Common myeloid progenitor, CD34-positive (primary cell): Measurements from ENCODE around the gene SPATA21.
A peak's percentile ranks its signal among the peaks of the same experiment; 100 is the strongest.
"Not testable (repeated sequence)": the region's sequence is repeated elsewhere in the genome, so short reads cannot be mapped to it uniquely, and the experiment has no call there.

Experiments used
- CTCF ChIA-PET: fragments of 350-600 bp; sonication (Branson Sonifier 250); formaldehyde crosslinking; loops from one replicate; lab custom pipeline; 2021; ENCODE audit warnings: antibody characterized with exemption; lab: Charles Lee
- POLR2A ChIA-PET: fragments of 350-600 bp; sonication (Branson Sonifier 250); formaldehyde crosslinking; loops from one replicate; lab custom pipeline; 2021; ENCODE audit warnings: antibody characterized with exemption; lab: Charles Lee
- DNase-seq, 3 donors: peaks; one replicate each; pipeline versions ENCODE4 v3.0.0 to v3.0.0-alpha.2; 2013
- H3K27ac ChIP-seq, 2 experiments: 1 replicate in 1 of 2; 2 replicates in 1 of 2; pipeline ENCODE4 v1.7.0; 2013; ENCODE audit warnings: inconsistent platforms in 2 of 2, low read length in 2 of 2, mild to moderate bottlenecking in 2 of 2, low read depth in 1 of 2, moderate library complexity in 1 of 2; ENCODE audit not compliant: severe bottlenecking in 2 of 2, insufficient read depth in 1 of 2, poor library complexity in 1 of 2
- H3K27me3 ChIP-seq, 5 experiments: replicated peaks in 2 of 5; 1 replicate in 3 of 5; 2 replicates in 2 of 5; pipeline versions ENCODE4 v1.6.1 to v1.7.0; 2013; ENCODE audit warnings: low read length in 4 of 5, mild to moderate bottlenecking in 2 of 5, moderate library complexity in 2 of 5, inconsistent platforms in 1 of 5; ENCODE audit not compliant: insufficient read depth in 5 of 5, control insufficient read depth in 4 of 5
- H3K36me3 ChIP-seq, 4 experiments: 1 replicate in 2 of 4; 2 replicates in 2 of 4; pipeline versions ENCODE4 v1.6.1 to v1.7.0; 2013; ENCODE audit warnings: low read length in 3 of 4, control low read depth in 1 of 4, mild to moderate bottlenecking in 1 of 4; ENCODE audit not compliant: control insufficient read depth in 4 of 4, insufficient read depth in 4 of 4
- H3K4me1 ChIP-seq, 4 experiments: 1 replicate in 3 of 4; 2 replicates in 1 of 4; pipeline versions ENCODE4 v1.6.1 to v1.7.1; 2013; ENCODE audit warnings: low read length in 3 of 4, mild to moderate bottlenecking in 3 of 4, control low read depth in 1 of 4, inconsistent platforms in 1 of 4, moderate library complexity in 1 of 4; ENCODE audit not compliant: control insufficient read depth in 4 of 4, insufficient read depth in 4 of 4; ENCODE audit errors: control extremely low read depth in 1 of 4
- H3K4me3 ChIP-seq, 7 experiments: 1 replicate in 4 of 7; 2 replicates in 3 of 7; pipeline versions ENCODE4 v1.5.1 to v1.7.0; 2013; ENCODE audit warnings: mild to moderate bottlenecking in 7 of 7, low read length in 6 of 7, moderate library complexity in 6 of 7, inconsistent platforms in 2 of 7, low read depth in 2 of 7, control low read depth in 1 of 7; ENCODE audit not compliant: insufficient read depth in 4 of 7, control insufficient read depth in 1 of 7; ENCODE audit errors: extremely low read depth in 1 of 7
- H3K9me3 ChIP-seq, 5 experiments: 1 replicate in 4 of 5; 2 replicates in 1 of 5; pipeline versions ENCODE4 v1.6.1 to v1.7.1; 2013; ENCODE audit warnings: low read length in 4 of 5, mild to moderate bottlenecking in 2 of 5, inconsistent platforms in 1 of 5, low read depth in 1 of 5, moderate library complexity in 1 of 5; ENCODE audit not compliant: control insufficient read depth in 4 of 5, insufficient read depth in 2 of 5; ENCODE audit errors: control extremely low read depth in 1 of 5
- WGBS: methylation state at CpG from one replicate; pipeline ENCODE4 v1.1.5; 2013; ENCODE audit not compliant: insufficient coverage; 5-methylcytosine and 5-hydroxymethylcytosine counted together

SPATA21 gene

DNA sequence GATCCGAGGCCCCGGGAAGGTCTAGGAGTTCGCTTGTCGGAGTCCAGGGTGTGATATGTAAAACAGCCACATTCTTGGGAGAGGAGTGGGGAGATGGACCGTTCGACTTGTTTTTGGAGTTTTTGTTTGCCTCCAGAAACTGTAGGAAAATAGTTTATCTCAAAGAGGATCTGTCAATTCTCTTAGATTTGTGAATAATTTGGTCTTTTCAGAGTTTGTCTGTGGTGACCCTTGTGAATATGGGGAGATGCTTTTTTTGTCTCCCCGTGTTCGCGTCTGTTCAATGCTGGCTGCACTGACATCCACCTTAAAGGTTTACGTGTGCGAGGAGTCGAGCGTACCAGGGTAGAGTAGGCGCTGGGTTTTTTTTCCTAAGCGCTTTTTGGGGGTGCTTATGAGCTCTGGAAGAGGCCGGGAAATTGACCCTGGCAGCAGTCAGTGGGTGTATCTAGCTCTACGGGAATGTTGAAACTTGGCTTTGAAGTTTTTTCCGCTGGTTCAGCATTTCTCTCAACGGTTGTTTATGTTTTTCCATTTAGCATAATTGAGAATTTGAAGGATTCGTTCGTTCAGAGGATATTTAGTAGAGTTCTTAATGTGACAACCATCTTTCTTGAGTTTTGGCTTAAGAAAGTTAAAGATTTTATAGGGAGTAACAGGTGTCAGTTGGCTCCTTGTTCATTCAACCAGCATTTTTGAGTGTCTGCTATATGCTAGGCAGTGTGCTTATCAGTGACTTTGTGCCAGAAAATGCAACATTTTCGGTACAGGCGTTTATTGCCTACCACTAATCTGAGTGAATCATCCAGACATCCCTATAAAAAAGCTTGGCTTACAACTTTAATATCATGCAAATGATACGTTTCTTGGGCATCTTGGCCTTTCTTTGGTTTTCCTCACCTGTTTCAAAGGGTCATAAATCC, 69.0 kb downstream of the SPATA21 start:
- 3% methylated on average over 19 of the region's 24 CpGs for WGBS
- Histone ChIP-seq H3K27ac (peak overlapping the region; percentile 94 to 98), H3K27me3 (no peaks in the 10 kb centered on the region), H3K4me1 (peaks cover 19 to 52% (median 41%) of the 10 kb centered on the region in 4 experiments), H3K36me3 (peaks cover 0 to 4% (median under 1%) of the 10 kb centered on the region in 4 experiments), H3K4me3 (peak overlapping the region; percentile 75 to 98 (median 90)), H3K9me3 (no peaks in the 10 kb centered on the region)
- POLR2A ChIA-PET: interaction anchor here (0.7 to 1.0 kb wide), 2 partner anchors 16 to 72 kb away, joined by 3 to 5 read pairs; partner anchors contain the start of genes FBXO42 and NECAP2
- CTCF ChIA-PET: interaction anchor here (0.8 to 1.1 kb wide), 2 partner anchors 16 to 18 kb away, joined by 3 to 5 read pairs; no protein-coding TSS in a partner anchor
- DNase-seq: peak in 1 of 3 donors; percentile 8

DNA sequence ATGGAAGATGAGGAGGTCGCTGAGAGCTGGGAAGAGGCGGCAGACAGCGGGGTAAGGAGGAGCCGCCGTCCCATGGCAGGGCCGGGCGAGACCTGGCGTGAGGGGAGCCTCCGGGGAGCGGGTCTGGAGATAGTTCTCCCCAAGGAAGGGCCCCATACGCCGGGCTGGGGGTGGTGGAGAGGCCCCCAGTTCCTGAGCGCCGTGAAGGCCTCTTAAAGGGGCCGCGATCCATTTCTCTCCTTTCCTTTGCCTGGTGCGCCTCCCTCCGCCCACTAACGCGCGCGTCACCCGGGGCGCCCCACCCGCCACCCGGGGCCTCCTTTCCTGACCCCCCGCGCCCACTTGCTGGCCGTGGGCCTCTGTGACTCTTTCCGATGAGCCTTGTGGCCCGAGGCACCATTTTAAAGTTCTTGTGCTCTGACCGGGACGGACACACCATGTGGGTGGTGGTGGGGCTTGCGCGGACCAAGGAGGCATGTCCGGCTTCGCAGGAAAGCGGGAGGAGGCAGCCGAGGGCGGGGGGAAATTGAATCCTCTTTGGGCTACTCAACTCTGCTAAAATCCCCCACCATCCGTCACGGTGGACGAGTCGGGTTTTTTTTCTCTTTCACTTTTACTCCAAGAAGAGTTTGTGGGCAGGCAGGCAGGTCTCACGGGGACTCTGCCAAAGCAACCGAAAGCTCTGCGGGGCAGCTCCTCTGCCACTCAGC, 69.8 kb downstream of the SPATA21 start:
- H3K4me1 ChIP-seq: peaks cover 19 to 52% (median 41%) of the 10 kb centered on the region in 4 experiments
- WGBS: 0% methylated on average over 31 of the region's 47 CpGs
- CTCF ChIA-PET: no interaction called here

DNA sequence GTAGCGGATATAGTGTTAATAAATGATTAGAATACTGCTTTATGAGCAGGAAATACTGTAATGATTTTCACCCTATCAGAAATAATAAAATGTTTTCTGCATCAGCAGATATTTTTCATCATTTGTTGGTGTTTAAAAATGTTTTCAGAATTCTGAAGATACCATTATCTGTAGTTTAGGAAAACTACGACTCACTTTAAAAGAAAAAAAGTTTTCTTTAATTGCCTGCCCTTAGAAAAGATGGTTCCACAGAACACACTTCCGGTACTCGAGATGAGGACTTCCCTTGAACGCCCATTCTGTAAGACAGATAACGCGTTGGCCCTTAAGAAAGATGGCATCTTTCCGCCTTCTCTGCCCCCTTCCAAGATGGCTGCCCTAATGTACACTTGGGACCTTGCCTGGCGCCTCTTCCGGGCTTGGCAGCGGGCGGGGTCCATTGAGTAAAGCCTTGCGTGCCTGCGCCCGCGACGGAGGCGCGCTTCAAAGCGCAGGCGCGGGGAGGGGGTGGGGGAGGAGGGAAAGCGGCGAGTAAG, 70.4 kb downstream of the SPATA21 start, which contains the start of gene SZRD1:
Gene SZRD1 (plus strand): TSS at position 521 of the 536 bp plus-strand sequence. CDS start 16 bp downstream, outside the sequence.
- DNase-seq: peak; percentile 99 to 100 (median 100)
- H3K4me1 ChIP-seq: peaks cover 19 to 49% (median 37%) of the 10 kb centered on the region in 4 experiments
- no peaks in the 10 kb centered on the region for H3K36me3 ChIP-seq
- H3K9me3 ChIP-seq: no peaks in the 10 kb centered on the region
- ChIA-PET CTCF (interaction anchor here (0.6 kb wide), 1 partner anchor 23 kb away, joined by 3 read pairs; no protein-coding TSS in a partner anchor), POLR2A (no interaction called here)
- peak within 1 kb of the TSS; percentile 75 to 98 (median 90) for H3K4me3 ChIP-seq
- WGBS: under 1% methylated on average over 20 of the region's 24 CpGs
- no peaks in the 10 kb centered on the region for H3K27me3 ChIP-seq
- H3K27ac ChIP-seq: peak within 1 kb of the TSS; percentile 94 to 98

More for the DNA sequence above, 69.8 kb downstream of the SPATA21 start:
- Histone ChIP-seq H3K36me3 (no peaks in the 10 kb centered on the region), H3K9me3 (no peaks in the 10 kb centered on the region), H3K27me3 (no peaks in the 10 kb centered on the region), H3K4me3 (peak overlapping the region; percentile 75 to 98 (median 90)), H3K27ac (peak overlapping the region; percentile 94 to 98)
- peak; percentile 87 to 96 (median 94) for DNase-seq
- POLR2A ChIA-PET: interaction anchor here (0.7 to 1.0 kb wide), 2 partner anchors 15 to 73 kb away, joined by 3 to 5 read pairs; partner anchors contain the start of genes FBXO42 and NECAP2

DNA sequence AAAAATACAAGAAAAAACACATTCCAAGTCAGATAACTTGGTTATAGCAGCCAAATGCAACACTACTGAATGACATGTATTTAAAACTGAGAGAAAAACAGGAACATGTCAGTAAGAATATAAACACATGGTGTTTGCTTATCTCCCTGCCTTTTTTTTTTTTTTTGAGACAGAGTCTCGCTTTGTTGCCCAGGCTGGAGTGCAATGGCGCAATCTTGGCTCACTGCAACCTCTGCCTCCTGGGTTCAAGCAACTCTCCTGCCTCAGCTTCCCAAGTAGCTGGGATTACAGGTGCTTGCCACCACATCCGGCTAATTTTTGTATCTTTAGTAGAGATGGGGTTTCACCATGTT, 72.1 kb downstream of the SPATA21 start:
- H3K9me3 ChIP-seq, H3K27me3 ChIP-seq, H3K36me3 ChIP-seq: not testable (repeated sequence)
- POLR2A ChIA-PET: interaction anchor here (0.6 to 2.9 kb wide), 2 partner anchors 13 to 129 kb away, joined by 4 to 16 read pairs; partner anchors contain the start of gene FBXO42
- peak in 2 of 3 donors; percentile 56 to 63 for DNase-seq
- CTCF ChIA-PET: interaction anchor here (0.6 to 4.3 kb wide), 7 partner anchors 10 to 284 kb away, joined by 3 to 48 read pairs (median 4); partner anchors contain the start of gene FBXO42
- Histone ChIP-seq H3K27ac (peak overlapping the region in 1 of 2 experiments; percentile 49), H3K4me1 (peaks cover 19 to 44% (median 33%) of the 10 kb centered on the region in 4 experiments), H3K4me3 (peak overlapping the region in 2 of 7 experiments; percentile 4 to 7)
- no CpG with 5 or more reads among the region's 3 CpGs for WGBS

DNA sequence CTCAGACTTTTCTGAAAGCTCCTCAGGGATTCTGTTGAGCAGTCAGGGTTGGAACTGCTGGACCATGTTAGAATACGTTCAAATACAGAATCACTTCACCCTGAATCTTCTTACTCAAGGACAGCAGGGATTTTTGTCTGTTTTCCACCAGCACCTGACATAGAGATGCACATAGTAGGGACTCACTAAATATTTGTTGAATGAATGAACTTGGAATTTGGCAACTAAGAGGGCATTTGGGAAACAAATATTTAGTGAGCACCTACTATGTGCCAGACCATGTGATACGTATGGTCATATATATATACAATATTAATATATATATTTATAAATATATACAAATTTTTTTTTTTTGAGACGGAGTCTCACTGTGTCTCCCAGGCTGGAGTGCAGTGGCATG, 80.4 kb downstream of the SPATA21 start:
- H3K36me3 ChIP-seq: no peaks in the 10 kb centered on the region
- H3K9me3 ChIP-seq: no peaks in the 10 kb centered on the region
- 100% methylated on average over 1 of the region's 3 CpGs for WGBS
- H3K4me3 ChIP-seq: no peak overlapping the region
- H3K27ac ChIP-seq: no peak overlapping the region
- POLR2A ChIA-PET: no interaction called here
- H3K27me3 ChIP-seq: no peaks in the 10 kb centered on the region
- CTCF ChIA-PET: no interaction called here
- H3K4me1 ChIP-seq: peaks cover 0 to 11% (median 10%) of the 10 kb centered on the region in 4 experiments
- no peak for DNase-seq

DNA sequence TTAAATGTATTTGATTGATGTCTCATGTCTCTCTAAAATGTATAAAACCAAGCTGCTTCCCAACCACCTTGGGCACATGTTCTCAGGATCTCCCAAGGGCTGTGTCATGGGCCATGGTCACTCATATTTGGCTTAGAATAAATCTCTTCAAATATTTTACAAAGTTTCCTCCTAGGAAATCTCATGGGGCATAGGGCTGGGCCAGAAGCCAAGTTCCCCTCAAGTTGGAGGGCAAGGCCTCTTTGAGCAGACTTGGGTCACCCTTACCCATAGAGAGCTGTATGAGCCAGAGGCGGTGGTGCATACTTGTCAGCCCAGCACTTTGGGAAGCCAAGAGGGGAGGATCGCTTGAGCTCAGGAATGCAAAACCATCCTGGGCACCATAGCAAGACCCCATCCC, 82.6 kb downstream of the SPATA21 start:
- WGBS: 100% methylated on average over 2 of the region's 2 CpGs
- peaks cover 4 to 26% (median 22%) of the 10 kb centered on the region in 4 experiments for H3K4me1 ChIP-seq
- no peaks in the 10 kb centered on the region for H3K9me3 ChIP-seq
- H3K27ac ChIP-seq: no peak overlapping the region
- no peaks in the 10 kb centered on the region for H3K27me3 ChIP-seq
- POLR2A ChIA-PET: no interaction called here
- H3K36me3 ChIP-seq: no peaks in the 10 kb centered on the region
- DNase-seq: no peak
- CTCF ChIA-PET: interaction anchor here (0.7 to 5.1 kb wide), 5 partner anchors 8 to 149 kb away, joined by 3 to 48 read pairs (median 3); no protein-coding TSS in a partner anchor
- H3K4me3 ChIP-seq: no peak overlapping the region
